ENCODE results near the gene NUP50.

DNA sequence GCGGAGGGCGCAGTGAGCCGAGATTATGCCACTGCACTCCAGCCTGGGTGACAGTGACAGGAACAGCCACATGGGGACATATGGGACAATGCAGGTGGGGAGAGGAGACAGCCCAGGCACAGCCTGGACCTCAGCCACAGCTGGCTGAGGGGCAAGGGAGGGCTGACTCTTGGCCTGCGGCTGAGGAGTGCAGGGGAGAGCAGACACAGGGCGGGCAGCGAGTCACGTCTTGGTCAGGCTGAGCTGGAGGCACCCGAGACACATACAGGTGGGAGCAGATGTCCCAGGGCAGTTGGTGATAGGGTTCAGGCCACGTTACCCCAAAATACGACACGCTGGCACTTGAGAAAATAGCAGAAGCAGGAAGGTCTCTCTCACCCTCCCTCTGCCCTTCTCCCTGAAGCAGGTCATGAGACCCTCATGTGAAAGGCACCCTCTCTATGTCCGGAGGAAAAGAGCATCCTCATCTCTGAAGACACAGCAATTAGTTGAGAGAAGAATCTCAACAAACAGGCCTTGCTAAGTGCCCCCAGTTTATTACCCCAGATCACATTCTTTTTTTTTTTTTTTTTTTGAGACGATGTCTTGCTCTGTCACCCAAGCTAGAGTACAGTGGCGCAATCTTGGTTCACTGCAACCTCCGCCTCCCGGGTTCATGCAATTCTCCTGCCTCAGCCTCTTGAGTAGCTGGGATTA lies 66.4 kb downstream of the NUP50 start:
- TF ChIP-seq POLR2AphosphoS5 (IDR thresholded peaks at IDR 0.05; ENCODE audit: insufficient read depth in 1 of 2, low read depth in 1 of 2) (no peak), POLR2A (IDR thresholded peaks at IDR 0.05) (no peak)
- TF ChIP-seq, protein P1, sequence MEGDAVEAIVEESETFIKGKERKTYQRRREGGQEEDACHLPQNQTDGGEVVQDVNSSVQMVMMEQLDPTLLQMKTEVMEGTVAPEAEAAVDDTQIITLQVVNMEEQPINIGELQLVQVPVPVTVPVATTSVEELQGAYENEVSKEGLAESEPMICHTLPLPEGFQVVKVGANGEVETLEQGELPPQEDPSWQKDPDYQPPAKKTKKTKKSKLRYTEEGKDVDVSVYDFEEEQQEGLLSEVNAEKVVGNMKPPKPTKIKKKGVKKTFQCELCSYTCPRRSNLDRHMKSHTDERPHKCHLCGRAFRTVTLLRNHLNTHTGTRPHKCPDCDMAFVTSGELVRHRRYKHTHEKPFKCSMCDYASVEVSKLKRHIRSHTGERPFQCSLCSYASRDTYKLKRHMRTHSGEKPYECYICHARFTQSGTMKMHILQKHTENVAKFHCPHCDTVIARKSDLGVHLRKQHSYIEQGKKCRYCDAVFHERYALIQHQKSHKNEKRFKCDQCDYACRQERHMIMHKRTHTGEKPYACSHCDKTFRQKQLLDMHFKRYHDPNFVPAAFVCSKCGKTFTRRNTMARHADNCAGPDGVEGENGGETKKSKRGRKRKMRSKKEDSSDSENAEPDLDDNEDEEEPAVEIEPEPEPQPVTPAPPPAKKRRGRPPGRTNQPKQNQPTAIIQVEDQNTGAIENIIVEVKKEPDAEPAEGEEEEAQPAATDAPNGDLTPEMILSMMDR (IDR thresholded peaks at IDR 0.05) = no peak

Data from vagina (tissue), 2 donors.